Astrocyte (in vitro differentiated cells and primary cell): Measurements from ENCODE around the gene CEND1.

Source experiments
- CTCF ChIP-seq: IDR thresholded peaks from 2 replicates; pipeline ENCODE4 v1.5.1; 2011; ENCODE audit warnings: low read depth, mild to moderate bottlenecking, inconsistent platforms, low read length, moderate library complexity; ENCODE audit not compliant: insufficient read depth
- EZH2 ChIP-seq: IDR thresholded peaks from 2 replicates; pipeline ENCODE4 v1.6.1; 2012; ENCODE audit warnings: mild to moderate bottlenecking, low read length, inconsistent platforms; ENCODE audit not compliant: insufficient read depth

GRCh38 chr11:766106-766935 lies 23.6 kb downstream of the CEND1 start:
- no peak for TF ChIP-seq CTCF
- TF ChIP-seq EZH2, result no peak
